HK-2 (cell line): ENCODE data around the gene SH3BP2.

Source experiments
- DNase-seq: peaks from one replicate; pipeline ENCODE4 v3.0.0-alpha.2; 2018; ENCODE audit not compliant: unreplicated experiment

SH3BP2 gene

GRCh38 chr4:2803624-2804448 lies 11.0 kb downstream of the SH3BP2 start:
- DNase-seq = peak; percentile 62

GRCh38 chr4:2804449-2804972 lies 11.6 kb downstream of the SH3BP2 start:
- DNase-seq = no peak

DNA sequence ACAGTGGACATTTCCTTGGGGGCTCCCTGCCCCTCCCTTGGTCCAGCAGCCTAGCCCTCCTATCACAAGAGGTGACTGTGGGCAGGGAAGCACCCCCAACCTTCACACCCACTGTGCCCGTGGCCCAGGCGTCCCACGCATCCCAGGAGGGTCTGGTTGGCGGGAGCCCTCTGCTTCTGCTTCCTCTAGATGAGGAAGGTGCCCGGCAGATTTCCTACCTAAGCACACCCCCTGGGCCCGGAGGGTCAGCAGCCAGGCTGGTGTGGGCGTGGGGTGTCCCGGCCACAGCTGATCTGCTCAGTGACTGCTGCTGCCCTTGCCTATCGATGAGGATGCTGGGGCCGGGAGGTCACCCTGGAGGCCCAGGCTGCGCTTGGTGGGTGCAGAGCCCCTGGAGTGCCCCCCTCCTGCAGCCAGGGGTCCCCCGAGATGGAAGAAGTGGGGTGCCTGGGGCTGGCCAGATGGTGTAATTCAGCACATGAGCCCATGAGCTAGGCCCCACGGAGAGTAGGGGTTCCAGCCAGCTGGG lies 12.2 kb downstream of the SH3BP2 start:
- no peak for DNase-seq

- no peak for DNase-seq
Observed at GRCh38 chr4:2805712-2806389, 13.0 kb downstream of the SH3BP2 start.

- DNase-seq = no peak
Observed at GRCh38 chr4:2806390-2807355, 13.8 kb downstream of the SH3BP2 start.

GRCh38 chr4:2807571-2807970 lies 14.7 kb downstream of the SH3BP2 start:
- no peak for DNase-seq

GRCh38 chr4:2808001-2808400 lies 15.1 kb downstream of the SH3BP2 start:
- DNase-seq = no peak

DNA sequence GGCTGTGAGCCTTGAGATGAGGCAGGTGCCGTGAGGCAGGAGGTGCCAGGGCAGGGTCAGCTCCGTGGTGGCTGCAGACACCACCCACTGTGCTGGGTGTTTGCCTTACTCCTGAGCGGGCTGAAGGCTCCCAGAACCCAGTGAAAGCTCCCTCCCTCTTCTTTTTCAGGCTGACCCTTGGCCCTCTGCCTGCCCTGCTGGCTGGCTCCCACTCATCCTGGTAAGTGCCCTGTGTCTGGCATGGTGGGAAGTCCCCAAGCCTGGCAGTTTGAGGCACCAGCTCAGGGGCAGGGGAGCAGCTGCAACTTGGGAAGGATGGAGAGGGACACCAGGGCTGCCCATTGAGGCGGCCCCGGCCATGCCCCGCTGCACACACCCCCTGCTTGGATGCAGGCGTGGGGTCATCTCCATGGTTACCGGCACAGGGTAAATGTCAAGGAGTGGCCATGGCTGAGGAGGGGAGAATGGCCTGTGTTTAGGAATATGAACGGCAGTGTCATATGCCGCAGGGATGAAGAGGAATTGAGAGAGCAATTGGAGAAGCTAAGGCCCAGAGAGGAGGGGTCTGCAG lies 16.8 kb downstream of the SH3BP2 start:
- DNase-seq = no peak

GRCh38 chr4:2810388-2810787 lies 17.5 kb downstream of the SH3BP2 start:
- DNase-seq = no peak

DNA sequence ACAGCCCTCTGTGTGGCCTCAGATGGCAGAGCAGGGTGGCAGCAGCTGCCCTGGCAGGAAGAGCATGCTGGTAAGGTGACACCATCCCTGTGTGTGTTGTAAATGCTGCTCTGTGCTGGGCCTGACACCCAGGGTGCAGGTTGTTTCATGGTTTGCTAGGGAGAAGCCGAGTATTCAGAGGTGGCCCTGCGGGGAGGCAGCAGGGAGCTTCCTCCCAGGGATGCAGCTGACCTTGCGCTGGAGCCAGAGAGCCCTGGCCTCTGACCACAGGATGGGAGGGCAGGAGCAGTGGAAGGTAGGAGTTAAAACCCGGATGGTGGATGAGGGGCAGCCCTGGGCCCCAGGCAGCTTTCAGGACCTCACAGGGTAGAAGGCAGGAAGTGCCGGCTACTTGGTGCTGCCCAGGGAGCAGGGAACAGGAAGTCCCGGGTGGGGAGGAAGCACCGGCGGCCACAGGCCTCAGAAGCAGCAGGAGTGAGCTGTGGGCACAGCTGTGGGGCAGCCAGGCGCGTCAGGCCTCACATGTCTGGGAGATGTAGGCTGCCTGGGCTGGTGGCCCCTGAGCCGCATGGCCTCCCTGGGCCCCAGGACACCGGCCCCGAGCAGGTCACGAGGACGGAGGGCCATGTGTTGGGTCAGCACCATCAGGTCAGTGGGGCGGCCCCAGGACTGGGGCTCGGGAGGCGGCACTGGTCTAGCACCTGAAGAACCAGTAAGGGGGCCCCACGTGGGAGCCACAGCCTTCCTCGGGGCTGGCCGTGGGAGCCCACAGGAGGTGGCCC lies 19.1 kb downstream of the SH3BP2 start:
- peak; percentile 92 for DNase-seq

DNA sequence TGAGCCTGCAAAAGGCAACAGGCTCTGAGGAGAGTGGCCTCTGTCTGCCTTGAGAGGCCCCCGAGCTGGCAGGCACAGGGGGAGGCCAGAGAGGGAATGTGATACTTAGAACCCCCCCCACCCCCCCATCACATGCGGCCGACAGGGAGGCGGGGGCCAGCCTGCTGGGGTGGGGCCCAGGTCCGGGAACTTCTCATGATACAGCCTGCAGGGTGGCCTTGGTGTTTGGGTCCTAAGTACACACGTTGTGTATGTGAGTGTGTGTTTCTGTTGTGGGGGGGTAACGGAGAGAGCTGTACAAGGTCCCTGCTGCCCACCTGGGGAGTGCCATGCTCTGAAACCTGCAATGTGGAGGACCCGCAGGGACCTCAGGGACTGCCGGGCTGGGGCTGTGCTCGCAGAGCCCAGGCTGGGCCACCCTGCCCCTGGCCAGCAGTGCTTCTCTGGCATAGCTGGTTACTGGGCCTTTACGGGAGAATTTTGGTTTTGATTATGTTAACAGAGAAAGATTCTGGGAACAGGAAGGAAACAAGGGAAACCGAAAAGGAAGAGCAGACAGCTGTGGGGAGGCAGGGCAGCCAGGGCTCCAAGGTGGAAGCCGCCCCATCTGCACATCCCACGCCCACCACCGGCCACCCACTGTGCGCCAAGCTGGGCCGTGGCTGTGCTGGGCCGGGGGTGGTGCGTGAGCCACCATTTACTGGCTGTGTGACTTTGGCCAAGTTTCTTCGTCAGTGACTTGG lies 19.9 kb downstream of the SH3BP2 start:
- DNase-seq = no peak

DNA sequence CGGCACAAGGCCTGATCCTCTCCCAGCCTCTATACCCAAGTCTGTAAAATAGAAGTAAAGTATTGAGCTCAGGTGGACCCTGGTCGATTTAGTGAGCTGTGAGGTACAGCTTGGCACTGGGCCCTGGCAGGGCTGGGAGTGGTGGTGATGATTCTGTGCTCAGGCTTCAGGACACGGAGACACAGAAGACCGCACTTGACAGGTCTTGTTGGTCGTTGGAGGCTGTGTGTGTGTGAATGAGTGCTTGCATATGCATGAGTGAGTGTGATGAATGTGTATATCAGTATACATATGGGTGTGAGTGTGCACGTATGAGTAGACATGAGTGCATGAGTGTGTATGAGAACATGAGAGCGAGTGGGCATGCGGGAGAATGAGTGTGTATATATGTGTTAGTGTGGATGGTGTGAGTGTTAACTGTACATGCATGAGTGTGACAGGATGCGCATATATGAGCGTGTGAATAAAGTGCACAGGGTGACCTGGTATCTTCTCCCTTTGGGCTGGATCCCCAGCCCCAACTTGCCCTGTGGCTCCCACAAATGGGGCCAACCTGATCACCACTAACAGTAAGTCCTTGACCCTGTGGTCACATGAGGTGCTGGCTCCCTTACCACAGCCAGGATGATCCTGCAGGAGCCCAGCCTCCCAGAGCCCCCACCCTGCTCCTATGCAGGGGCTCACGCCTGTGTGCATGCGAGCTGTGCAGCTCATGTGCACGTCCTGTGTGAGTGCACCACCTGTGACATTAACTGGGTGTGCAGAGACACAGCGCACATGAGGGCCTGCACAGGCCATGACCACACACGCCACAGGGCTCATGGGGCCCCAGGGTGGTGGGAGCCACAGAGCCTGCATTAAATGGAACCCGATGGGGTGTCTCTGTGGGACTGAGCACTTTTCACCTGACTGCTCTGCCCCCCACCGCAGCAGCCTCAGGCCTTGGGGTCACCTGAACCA lies 20.8 kb downstream of the SH3BP2 start:
- no peak for DNase-seq

DNA sequence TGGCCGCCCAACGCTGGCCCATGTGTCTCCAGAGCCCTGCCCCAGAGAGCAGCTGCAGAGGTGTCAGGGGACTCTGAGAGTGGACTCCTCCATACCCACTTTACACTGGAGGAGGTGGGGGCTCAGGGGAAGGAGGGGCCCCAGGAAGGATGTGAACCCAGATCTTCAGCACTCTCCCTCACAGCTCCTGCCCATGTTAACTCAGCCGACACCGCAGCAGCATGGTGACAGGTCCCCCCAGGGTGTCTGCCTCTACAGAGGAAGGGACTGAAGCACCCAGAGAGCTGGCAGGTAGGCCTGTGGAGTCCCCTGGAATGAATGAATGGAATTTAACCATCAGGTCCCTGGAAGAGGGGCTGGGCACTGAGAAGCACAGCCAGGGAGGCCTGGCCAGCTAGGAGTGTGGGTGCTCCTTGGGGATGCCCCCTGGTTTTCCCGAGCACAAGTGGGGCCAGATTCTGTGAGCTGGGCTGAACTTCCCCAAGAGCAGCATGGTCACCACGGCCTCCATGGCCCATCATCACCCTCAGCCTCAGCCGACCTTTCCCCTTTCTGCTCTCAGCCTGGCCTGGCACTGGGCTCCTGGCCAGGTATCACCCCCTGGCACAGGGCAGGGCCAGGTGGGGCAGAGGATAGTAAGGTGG lies 21.9 kb downstream of the SH3BP2 start:
- no peak for DNase-seq

- DNase-seq = no peak
Observed at GRCh38 chr4:2816401-2816954, 23.6 kb downstream of the SH3BP2 start.

- DNase-seq = no peak
Observed at GRCh38 chr4:2817137-2817536, 24.3 kb downstream of the SH3BP2 start.

GRCh38 chr4:2817701-2818350 lies 24.9 kb downstream of the SH3BP2 start:
- DNase-seq = no peak

GRCh38 chr4:2818351-2818939 lies 25.6 kb downstream of the SH3BP2 start:
- DNase-seq = no peak
